NCI-H146 treated with DMSO at 0.1 percent for 48 hours (cell line): Measurements from ENCODE around the gene RDH12.
"Not testable (repeated sequence)": the region's sequence is repeated elsewhere in the genome, so short reads cannot be mapped to it uniquely, and the experiment has no call there.

Experiments
- DNase-seq: peaks from one replicate; lab custom pipeline; 2025; ENCODE audit not compliant: unreplicated experiment; lab: John Stamatoyannopoulos, UW

RDH12 gene

DNA sequence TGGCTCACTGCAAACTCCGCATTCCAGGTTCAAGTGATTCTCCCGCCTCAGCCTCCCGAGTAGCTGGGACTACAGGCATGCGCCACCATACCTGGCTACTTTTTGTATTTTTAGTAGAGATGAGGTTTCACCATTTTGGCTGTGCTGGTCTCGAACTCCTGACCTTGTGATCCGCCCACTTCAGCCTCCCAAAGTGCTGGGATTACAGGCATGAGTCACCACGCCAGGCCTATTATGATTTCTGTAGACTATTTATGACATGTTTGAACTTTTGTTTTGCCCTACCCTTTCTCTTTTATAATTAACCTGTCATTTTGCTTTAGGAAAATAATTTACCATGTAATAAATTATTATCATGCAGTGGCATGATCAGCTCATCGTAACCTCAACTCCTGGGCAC lies at the start of gene RDH12:
RDH12 (plus strand) TSS at position 395 of the 400 bp plus-strand sequence. CDS start 20,757 bp downstream, outside the sequence.
- not testable (repeated sequence) for DNase-seq

DNA sequence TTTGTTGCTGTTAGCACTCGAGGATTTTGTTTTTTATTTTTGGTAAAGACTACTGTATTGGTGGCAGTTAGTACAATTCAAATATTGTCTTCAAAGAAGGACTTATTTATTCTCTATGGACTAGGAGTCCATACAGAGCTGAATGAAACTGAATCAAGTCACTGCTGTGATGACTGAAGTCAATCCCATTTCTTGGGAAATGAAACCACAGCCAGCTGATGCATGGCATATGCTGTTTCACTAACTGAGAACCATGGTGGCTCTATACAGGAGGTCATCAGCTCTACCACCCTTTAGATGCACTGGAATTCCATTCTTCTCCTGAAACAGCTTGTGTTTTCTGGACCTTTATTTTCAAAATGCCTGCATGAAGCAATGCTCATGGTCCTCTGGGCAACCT lies 49.5 kb upstream of the RDH12 start:
- DNase-seq, result no peak

DNA sequence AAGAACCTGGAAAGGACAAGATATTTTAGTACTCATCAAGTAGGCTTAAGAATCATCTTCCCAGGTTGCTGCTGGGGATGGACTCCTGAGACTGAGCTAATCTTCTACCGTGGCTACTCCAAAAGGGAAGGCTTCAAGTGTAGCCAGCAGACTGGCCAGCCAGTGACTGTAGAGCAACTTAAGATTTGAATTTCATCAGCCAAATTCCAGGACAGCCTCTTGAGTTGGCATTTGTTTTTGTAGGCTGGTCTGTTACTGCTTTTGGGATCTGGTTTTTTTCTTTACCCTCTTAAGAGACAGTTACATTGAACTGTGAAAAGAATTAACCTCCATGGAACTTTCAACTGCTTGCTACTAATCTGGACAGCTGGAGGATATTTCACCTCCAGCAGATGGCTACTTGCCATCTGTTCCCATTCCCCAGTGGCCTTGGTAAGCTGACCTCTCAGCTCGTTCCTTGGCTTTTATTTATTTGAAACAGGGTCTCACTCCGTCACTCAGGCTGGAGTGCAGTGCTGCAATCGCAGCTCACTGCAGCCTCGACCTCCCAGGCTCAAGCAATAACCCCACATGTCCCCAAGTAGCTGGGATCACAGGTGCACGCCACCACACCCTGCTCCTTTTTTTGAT lies 47.9 kb upstream of the RDH12 start:
- DNase-seq, result no peak

DNA sequence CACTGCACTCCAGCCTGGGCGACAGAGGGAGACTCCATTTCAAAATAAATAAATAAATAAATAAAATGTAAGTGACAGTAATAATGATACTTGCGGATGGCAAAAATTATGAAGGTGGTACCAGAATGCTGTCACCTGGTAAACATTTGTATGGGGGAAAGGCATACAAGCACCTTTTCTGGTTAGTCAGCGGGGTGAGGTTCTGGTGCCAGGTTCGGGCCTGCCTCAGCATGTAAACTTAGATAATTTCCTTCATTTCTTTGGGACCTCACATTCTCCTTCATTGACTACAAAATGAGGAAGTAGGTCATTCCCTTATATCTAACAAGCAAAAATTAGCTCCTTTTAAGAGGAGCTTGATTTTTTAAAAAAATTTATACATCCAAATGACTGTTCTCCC lies 38.1 kb upstream of the RDH12 start:
- no peak for DNase-seq

DNA sequence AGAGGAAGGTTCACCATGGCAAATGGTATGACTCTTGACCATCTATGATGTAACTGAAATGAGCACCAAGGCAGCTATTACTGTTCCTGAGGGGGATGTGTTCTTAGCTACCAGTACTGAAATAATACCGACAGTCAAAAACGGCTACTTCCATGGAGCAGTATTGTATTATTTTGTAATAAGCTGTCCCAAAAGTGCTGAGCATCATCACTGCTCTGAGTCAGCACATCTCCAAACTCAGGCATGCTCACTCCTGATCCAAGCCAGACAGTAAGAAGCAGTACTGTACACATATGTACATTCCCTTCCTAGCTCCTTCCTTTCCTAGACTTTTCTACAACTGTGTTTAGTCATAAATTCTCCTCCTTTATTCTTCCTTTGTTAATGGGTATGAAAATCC lies 35.8 kb upstream of the RDH12 start:
- DNase-seq, result no peak

DNA sequence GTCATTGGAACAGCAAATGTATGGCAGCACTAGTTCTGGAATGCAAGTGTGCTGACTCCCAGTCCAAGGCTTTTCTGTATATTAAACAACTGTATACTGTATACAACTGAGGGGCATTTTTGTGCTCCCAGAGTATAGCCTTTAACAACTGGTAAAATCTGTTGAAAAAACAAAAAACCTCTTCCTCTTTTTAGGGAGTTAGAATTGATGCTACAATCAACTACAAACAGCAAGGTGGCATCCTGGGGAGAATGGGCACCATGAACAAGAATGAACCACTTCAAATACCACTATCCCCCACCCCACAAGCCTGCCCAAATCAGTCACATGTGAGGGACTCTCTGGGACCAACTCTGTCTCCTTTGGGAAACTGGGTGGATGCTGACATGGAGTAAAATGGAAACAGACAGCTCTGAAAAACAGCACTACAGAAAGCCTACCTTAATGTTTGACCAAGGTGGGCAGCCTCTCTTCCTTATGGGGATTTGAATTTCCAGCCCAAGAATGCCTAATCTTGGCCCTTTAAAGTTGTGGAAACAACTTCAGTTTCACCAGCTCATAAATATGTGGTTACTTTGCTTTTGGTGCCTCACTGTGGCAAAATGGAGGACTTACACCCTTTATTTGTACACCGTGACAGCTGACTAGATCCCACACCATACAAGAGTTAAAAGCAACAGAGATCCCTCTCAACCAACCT lies 34.8 kb upstream of the RDH12 start:
- no peak for DNase-seq

DNA sequence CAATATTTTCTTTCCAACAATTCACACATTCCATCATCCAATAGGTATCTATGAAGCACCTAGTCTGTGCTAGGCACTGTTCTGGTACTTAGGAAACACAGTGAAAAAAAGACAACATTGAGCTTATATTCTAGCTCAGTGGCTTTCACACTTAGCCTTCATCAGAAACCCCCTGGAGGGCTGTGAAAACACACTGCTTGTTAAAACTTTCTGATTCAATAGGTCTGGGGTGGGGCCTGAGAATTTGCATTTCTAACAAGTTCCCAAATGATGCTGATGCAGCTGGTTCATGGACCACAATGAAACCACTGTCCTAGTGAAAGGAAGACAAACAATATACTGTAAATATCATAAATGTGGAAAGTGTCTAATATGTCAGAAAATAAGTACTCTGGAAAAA lies 33.1 kb upstream of the RDH12 start:
- DNase-seq, result no peak

DNA sequence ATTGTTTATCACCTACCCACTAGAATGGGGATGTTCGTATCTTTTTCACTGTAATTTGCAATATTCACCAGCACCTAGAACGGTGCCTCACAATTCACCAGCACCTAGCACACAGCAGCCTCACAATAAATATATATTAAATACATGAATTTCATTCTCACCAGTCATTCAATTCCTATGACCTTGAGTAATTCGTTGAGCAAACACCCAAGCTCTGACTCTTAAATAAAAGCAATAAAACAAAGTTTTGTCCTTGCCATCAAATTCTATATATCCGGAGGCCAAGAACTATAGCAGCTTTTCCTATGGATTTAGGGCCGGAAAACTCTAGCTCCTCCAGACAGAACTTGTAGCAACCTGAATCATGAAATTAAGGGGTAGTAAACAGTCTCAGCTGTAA lies 28.2 kb upstream of the RDH12 start:
- DNase-seq, result no peak

DNA sequence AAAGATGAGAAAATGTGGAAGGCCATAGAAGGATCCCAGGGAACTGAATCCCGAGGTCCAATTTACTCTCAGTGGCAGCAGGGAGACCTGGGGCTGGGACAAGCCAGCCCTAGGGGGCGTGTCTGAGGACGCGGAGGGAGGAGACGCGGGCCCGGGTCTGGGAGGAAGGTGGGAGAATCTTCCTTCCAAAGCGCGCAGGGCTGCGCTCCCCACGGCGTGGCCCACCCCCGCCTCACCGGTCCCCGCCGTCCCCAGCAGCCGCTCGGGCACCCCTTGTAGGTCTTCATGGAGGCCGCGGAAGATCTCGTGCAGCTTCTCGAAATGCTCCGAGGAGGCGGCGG lies 27.6 kb upstream of the RDH12 start:
- DNase-seq, result peak; percentile 28

DNA sequence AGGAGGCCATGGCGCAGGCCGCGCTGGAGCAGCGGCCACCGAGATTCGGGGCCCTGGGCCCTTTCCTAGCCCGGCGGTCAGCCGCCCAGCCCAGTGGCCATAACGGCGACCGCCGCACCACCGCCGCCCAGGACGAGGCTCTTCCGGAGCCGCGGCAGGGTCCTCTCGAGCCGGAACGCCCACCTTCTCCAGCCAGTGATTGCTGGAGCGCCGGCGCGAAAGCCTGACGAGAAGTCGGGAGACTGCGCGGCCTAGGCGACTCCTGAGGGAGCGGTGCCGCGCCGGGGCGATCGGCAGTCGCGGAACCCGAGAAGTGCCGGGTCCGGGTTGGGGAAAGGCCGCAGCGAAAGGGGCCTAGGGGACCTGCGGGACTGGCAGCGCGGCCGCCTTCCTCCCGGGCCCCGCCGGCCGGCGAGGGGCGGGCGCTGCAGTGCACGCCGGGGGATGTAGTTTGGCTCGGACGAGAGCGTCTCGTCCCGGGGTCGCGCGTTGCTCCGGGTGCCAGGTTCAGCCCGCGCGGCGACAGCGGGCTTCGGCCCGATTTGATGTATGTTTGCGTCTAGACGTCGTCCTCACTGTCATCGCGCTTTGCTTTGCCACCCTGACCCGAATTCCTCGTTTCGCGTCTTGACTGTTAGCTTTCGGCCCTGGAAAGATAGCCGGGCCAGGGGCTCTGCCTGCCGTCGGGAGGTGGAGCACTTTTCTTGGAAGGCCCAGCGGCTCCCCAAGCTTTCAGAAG lies 27.0 kb upstream of the RDH12 start, which contains the start of gene VTI1B:
VTI1B (minus strand) TSS at position 153 of the 739 bp plus-strand sequence; CDS start at position 10, 143 bp downstream.
- DNase-seq, result peak; percentile 41

DNA sequence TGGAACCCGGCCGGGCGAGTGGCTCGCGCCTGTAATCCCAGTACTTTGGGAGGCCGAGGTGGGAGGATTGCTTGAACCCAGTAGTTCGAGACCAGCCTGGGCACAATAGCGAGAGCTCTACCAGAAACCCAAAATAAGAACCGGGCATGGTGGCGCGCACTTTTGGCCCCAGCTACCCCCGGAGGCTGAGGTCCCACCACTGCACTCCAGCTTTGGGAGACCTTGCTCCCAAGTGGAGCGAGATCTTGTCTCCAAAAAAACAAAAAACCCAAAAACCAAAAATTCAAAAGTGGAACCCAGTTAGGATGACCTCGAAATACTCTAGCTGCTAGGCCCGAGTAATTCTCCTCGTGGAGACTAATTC lies 26.5 kb upstream of the RDH12 start:
- no peak for DNase-seq

DNA sequence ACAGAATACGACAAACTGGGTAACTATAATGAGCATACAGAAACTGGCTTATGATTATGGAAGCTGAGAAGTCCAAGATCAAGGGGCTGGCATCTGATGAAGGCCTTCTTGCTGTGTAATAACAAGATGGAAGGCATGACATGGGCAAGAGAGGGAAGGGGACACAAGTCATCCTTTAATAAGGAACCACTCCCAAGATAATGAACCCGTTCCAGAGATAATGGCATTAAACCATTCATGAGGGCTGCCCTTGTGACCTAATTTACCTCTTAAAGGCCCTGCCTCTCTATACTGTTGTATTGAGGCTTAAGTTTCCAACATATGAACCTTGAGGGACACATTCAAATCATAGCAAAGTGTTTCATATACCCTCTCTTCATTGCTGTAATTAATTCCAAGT lies 22.7 kb upstream of the RDH12 start:
- no peak for DNase-seq

DNA sequence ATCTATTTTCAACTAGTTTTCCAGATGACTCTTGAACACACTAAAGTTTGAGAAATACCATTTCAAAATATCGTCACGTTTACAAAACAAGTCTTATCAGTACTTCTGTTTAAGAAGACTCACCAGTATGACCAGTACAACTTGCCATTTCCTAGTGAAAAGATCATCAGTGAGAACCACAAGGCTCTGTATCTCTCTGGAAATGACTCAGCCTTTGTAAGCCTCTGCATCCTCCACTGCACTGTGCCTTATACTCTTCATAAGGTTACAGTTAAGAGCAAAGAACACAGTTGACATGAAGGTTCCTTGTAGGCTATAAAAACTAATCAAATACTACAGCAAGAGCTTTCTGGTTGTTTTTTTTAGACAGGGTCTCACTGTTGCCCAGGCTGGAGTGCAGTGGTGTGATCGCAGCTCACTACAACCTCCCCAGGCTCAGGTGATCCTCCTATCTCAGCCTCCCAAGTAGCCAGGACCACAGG lies 21.5 kb upstream of the RDH12 start:
- no peak for DNase-seq

DNA sequence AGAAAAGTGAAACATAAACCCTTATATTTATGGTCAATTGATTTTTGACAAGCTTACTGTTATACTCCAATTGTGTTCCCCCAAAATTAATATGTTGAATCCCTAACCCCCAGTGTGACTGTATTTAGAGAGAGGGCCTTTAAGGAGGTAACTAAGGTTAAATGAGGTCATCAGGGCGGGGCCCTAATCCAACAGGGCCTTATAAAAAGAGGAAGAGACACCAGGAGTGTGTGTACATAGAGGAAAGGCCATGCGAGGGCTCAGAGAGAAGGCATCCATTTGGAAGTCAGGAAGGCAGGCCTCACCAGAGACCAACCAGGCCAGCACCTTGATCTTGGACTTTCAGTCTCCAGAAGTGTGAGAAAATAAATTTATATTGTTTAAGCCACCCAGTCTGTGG lies 20.7 kb upstream of the RDH12 start:
- no peak for DNase-seq

DNA sequence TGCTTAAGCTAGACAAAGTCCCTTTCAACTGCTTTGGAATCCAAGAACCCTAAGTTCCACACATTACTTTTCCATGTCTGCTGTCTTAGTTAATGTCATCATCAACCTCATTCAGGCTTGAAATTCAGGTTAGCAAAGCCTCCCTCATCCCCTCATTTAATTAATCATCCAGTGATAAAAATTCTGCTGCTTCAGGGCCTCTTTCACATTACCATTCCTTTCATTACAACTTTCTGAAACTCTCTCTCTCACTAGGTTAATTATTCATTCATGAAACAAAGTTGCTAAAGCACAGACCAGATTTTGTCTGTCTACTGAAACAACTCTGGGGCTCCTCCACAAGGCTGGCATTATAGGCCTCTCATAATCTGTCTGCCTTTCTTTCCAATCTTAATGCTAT lies 17.8 kb upstream of the RDH12 start:
- no peak for DNase-seq

DNA sequence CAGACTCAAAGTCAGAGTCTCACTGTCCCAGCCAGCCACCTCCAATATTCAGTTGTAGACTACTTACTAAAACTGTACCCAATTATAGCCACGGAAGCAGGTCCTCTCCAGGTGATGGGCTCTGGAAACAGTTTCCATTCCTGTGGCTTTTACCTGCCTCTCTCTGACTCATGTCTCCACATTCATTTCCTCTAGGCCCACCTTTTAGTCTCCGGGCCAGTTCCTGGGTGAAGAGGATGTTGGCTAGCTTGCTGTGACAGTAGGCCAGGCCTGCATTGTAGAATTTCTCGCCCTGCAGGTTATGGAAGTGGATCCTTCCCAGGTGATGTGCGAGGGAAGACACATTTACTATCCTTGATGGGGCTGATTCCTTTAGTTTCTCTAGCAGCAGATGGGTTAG lies 11.7 kb upstream of the RDH12 start:
- no peak for DNase-seq

DNA sequence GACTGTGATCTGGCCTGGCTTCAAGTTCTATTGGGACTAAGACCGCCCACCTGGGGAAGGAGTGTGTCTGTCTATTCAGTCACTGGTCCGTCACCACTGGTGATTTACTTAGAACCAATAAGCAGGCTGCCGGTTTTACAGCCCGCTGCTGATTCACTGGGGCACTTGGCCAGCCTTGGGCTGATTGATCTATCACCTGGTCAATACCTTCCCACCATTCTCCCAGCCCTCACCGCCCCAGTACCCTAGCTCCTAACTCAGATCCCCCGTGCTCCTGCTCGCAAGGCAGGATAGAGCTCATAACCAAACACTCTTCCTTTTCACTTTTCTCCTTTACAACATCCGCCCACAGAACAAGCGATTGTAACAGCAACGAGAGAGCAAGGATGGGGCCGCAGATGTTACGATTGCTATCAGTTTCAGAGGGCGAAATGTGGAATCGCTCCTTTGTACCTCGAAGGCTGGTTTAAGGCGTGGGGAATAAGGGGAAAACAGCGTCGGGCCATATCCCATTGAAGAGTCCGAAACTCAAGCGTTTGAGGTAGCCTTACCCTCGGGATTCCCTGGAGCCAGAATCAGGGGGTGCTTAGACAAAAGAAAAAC lies 6.8 kb upstream of the RDH12 start:
- DNase-seq, result peak; percentile 74

DNA sequence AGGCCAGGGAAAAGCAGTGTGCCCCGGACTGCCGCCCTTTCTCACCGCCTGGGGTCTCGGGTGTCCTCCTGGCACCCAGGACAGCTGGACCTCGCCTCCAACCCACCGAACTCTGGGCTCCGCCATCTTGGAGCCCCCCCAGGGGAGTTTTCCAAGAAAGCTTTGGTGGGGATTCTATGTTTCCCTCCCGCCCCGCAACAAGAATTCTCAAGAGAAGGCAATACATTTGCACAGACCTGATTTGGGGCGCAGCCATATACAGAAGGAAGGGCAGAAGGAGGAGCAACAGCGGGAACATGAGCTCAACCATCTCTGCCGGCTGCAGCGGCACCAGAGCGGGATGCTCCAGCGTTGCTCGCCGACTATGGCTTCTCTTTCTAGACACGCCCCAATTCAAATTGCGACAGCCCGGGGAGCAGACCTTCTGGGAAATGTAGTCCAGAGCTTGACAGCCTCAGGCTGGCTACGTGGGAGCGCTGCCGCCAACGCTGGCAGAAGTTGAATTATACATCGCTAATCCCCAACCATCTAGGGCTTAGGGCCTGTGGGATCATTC lies 6.2 kb upstream of the RDH12 start, which contains the start of gene RDH11:
RDH11 (minus strand) TSS at position 371 of the 556 bp plus-strand sequence; CDS start at position 310, 61 bp downstream.
- DNase-seq, result peak; percentile 74

DNA sequence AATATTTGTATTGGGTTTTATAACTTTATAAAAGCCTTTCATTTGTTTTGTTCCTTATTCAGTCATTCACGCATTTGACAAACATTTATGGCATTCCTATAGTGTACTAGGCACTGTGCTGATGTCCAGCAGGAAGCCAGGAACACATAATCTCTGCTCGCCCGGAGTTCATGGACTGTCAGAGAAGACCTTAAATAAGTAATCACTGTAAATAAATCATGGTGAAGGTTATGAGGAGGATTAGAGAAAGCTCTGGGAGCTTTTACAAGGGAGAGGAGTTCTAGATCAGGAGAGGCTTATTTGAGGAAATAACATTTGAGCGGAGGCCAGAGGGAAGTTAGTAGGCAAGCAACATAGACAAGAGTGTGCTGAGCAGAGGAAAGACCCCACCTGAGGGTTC lies 4.7 kb upstream of the RDH12 start:
- DNase-seq, result no peak

DNA sequence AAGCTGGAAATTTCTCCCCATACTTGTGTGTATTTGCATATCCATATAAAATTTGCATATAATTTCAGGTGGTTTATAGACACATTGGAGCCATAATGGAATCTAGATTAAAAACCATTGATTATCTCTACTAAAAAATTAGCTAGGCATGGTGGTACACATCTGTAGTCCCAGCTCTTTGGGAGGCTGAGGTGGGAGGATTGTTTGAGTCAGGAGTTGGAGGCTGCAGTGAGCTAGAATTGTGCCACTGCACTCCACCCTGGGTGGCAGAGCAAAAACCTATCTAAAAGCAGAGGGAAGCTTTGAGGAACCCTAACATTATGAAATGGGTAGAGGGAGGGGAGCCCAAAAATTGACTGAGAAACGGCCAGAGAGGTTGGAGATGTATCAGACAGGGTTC lies 3.5 kb upstream of the RDH12 start:
- DNase-seq, result no peak

DNA sequence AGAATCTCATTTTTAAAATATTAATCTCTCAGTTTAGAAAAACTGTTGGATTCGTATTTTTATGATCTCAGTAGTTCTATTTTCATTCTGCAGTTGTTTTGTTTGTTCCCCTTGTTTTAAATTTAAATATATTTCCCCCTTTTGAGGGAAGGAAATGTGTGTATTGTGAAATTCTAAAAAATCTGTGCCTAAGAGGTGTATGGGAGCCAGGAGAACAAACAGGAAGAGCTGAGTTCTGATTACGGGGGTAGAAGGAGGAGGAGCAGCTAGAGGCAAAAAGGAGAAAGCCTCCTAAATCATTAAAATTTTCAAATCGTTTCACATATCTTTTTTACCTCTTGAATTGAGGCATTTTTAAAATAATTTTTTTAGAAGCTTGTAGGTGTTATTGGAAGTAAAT lies 2.3 kb downstream of the RDH12 start:
- DNase-seq, result no peak
